ENCODE results near the gene FAM200C.

DNA sequence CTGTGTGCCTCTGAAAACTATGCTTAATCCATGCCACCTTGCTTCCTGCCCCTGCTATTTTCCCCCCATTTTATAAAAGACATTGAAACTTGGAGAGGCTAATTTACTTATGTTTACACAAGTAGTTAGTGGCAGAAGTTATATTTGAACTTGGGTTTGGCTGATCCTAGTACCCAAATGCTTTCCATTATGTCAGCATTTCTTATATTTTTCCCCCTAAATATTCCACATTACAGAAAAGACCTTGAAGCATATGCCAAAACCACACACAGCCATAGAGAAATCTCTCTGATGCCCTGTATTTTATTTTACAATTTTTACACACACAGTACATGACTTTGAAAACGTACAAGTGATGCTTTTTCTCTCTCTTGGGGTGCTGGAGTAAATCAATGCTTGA, 40.6 kb downstream of the FAM200C start:
- TF ChIP-seq, protein P1, sequence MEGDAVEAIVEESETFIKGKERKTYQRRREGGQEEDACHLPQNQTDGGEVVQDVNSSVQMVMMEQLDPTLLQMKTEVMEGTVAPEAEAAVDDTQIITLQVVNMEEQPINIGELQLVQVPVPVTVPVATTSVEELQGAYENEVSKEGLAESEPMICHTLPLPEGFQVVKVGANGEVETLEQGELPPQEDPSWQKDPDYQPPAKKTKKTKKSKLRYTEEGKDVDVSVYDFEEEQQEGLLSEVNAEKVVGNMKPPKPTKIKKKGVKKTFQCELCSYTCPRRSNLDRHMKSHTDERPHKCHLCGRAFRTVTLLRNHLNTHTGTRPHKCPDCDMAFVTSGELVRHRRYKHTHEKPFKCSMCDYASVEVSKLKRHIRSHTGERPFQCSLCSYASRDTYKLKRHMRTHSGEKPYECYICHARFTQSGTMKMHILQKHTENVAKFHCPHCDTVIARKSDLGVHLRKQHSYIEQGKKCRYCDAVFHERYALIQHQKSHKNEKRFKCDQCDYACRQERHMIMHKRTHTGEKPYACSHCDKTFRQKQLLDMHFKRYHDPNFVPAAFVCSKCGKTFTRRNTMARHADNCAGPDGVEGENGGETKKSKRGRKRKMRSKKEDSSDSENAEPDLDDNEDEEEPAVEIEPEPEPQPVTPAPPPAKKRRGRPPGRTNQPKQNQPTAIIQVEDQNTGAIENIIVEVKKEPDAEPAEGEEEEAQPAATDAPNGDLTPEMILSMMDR (IDR thresholded peaks at IDR 0.05): no peak
- no peak for TF ChIP-seq EP300 (IDR thresholded peaks at IDR 0.05)
- no peak for TF ChIP-seq POLR2A (IDR thresholded peaks at IDR 0.05; ENCODE audit: low read depth)

Data from esophagus muscularis mucosa (tissue), 4 donors.